K562 (cell line): ENCODE results near the gene MAMDC4. TPM values are rescaled to one million over a fixed set of nuclear protein-coding genes. Genes with fewer than 3 reads are reported as not detected.

ENCODE experiments used
- ATAC-seq: fragments of 200-7000 bp; cut with Tn5 transposase; 3 replicates; pipeline ENCODE4 v1.9.1; 2020; ENCODE audit warnings: moderate library complexity
- BruUV-seq: library from RNA; stranded (reverse); fragments of 400-500 nt; replicated peaks from 2 replicates; lab custom pipeline; 2021; lab: Mats Ljungman, UMichigan
- CTCF ChIA-PET: fragments of 300-600 bp; formaldehyde crosslinking; extraction: SDS; loops from one replicate; lab custom pipeline; 2021; ENCODE audit warnings: low intra/inter-chr PET ratio; lab: Yijun Ruan, JAX
- POLR2A ChIA-PET: fragments of 300-600, 350-650 bp; sonication (Branson Sonifier 250); formaldehyde crosslinking; extraction: SDS; loops from one replicate; lab custom pipeline; 2021; ENCODE audit warnings: antibody characterized with exemption, inconsistent platforms; lab: Yijun Ruan, JAX
- DNase-seq, 4 experiments: peaks; one replicate each; pipeline versions ENCODE4 v3.0.0 to v3.0.0-alpha.2; 2011 to 2018; ENCODE audit warnings: low spot score in 3 of 4, mixed read lengths in 3 of 4; ENCODE audit errors: extremely low read depth in 1 of 4
- FAIRE-seq: peaks from 2 replicates; lab custom pipeline; 2011; peaks lifted over from hg19 to GRCh38; lab: Jason Lieb, UNC
- H2AFZ ChIP-seq: 2 replicates; pipeline ENCODE4 v1.6.0; 2011; ENCODE audit warnings: low read depth, low read length, control low read depth, inconsistent platforms
- H3K27ac ChIP-seq: fragments of 200-600 bp; 3 replicates; pipeline ENCODE4 v1.8.0; 2011; ENCODE audit warnings: low read depth, mild to moderate bottlenecking, control low read depth, inconsistent platforms, low read length, moderate library complexity, mixed read lengths; ENCODE audit errors: extremely low read depth
- H3K27me3 ChIP-seq, 2 experiments: fragments of 300-600 bp in 1 of 2; 2 replicates in 1 of 2; 3 replicates in 1 of 2; pipeline versions ENCODE4 v1.6.0 to v1.8.0; 2011; ENCODE audit warnings: inconsistent platforms in 2 of 2, low read length in 2 of 2, mild to moderate bottlenecking in 1 of 2, mixed read lengths in 1 of 2, moderate library complexity in 1 of 2; ENCODE audit not compliant: control insufficient read depth in 2 of 2, insufficient read depth in 2 of 2
- H3K36me3 ChIP-seq: fragments of 300-600 bp; 3 replicates; pipeline ENCODE4 v1.8.0; 2011; ENCODE audit warnings: mild to moderate bottlenecking, low read length, inconsistent platforms; ENCODE audit not compliant: control insufficient read depth, insufficient read depth
- H3K4me1 ChIP-seq, 2 experiments: fragments of 200-600 bp in 1 of 2; replicated peaks in 1 of 2; 2 replicates in 1 of 2; 3 replicates in 1 of 2; pipeline versions ENCODE4 v1.5.1 to v1.8.0; 2011; ENCODE audit warnings: inconsistent platforms in 2 of 2, low read length in 2 of 2, mild to moderate bottlenecking in 1 of 2, mixed read lengths in 1 of 2, moderate library complexity in 1 of 2; ENCODE audit not compliant: control insufficient read depth in 2 of 2, insufficient read depth in 2 of 2
- H3K4me2 ChIP-seq: 2 replicates; pipeline ENCODE4 v1.6.1; 2011; ENCODE audit warnings: low read length, control low read depth, inconsistent platforms, mixed read lengths; ENCODE audit not compliant: insufficient read depth
- H3K4me3 ChIP-seq: fragments of 200-600 bp; sonication (generic), shearing (Covaris generic); 2 replicates; pipeline ENCODE4 v1.5.1; 2016; ENCODE audit warnings: control low read depth, inconsistent platforms
- H3K79me2 ChIP-seq: fragments of 200-600 bp; 3 replicates; pipeline ENCODE4 v1.8.0; 2011; ENCODE audit warnings: low read length, inconsistent platforms; ENCODE audit not compliant: control insufficient read depth, insufficient read depth
- H3K9ac ChIP-seq, 2 experiments: 2 replicates each; pipeline versions ENCODE4 v1.6.0 to v1.6.1; 2011; ENCODE audit warnings: low read depth in 2 of 2, low read length in 2 of 2, control low read depth in 1 of 2, inconsistent platforms in 1 of 2, mild to moderate bottlenecking in 1 of 2, mixed read lengths in 1 of 2; ENCODE audit not compliant: insufficient read depth in 1 of 2
- H3K9me1 ChIP-seq: one replicate; pipeline ENCODE4 v1.6.0; 2011; ENCODE audit warnings: inconsistent platforms, mild to moderate bottlenecking, low read length, moderate library complexity; ENCODE audit not compliant: control insufficient read depth, insufficient read depth
- H3K9me3 ChIP-seq: replicated peaks from 2 replicates; pipeline ENCODE4 v1.5.1; 2011; ENCODE audit warnings: low read depth, low read length, inconsistent platforms; ENCODE audit not compliant: control insufficient read depth, insufficient read depth
- H4K20me1 ChIP-seq: replicated peaks from 2 replicates; pipeline ENCODE4 v1.6.1; 2011; ENCODE audit warnings: low read length, inconsistent platforms, mixed read lengths; ENCODE audit not compliant: control insufficient read depth, insufficient read depth
- FIP1L1 ChIP-seq: fragments of 200-400 bp; formaldehyde crosslinking; IDR thresholded peaks from 2 replicates; pipeline ENCODE4 v1.6.1; 2018; ENCODE audit warnings: mild to moderate bottlenecking, low read depth, low read length; ENCODE audit not compliant: poor library complexity, severe bottlenecking
- RAD21 ChIP-seq, 2 experiments: fragments of 250-450 bp in 1 of 2; fragments of 450-650 bp in 1 of 2; sonication (Bioruptor Pico) in 1 of 2; formaldehyde crosslinking in 1 of 2; IDR thresholded peaks in 1 of 2; conservative IDR thresholded peaks in 1 of 2; 2 replicates each; pipeline versions ENCODE4 v1.4.0 to v1.8.0; 2020 to 2022; ENCODE audit warnings: mild to moderate bottlenecking in 2 of 2, moderate library complexity in 1 of 2
- RHOXF2B ChIP-seq: fragments of 250-450 bp; sonication (Bioruptor Pico); conservative IDR thresholded peaks from 2 replicates; pipeline ENCODE4 v1.5.1; 2021
- ZBTB33 ChIP-seq: sonication (generic); formaldehyde crosslinking; IDR thresholded peaks from 2 replicates; pipeline ENCODE4 v1.8.1; 2023; ENCODE audit warnings: mild to moderate bottlenecking, missing genetic modification reagents
- ZMIZ1 ChIP-seq, 2 experiments: fragments of 150-350 bp in 1 of 2; IDR thresholded peaks; 2 replicates each; pipeline ENCODE4 v1.6.1; 2012 to 2016; ENCODE audit warnings: low read depth in 2 of 2, low read length in 2 of 2, mild to moderate bottlenecking in 1 of 2, moderate library complexity in 1 of 2
- ZNF436 ChIP-seq: fragments of 250-450, 450-650 bp; sonication (Bioruptor Pico); formaldehyde crosslinking; IDR thresholded peaks from 2 replicates; pipeline ENCODE4 v1.7.0; 2020; ENCODE audit warnings: mild to moderate bottlenecking
- ZNF717 ChIP-seq: fragments of 250-450 bp; sonication (Bioruptor Pico); IDR thresholded peaks from 2 replicates; pipeline ENCODE4 v1.5.0; 2021
- WGBS: fragments of 100-300 bp; shearing (Covaris generic); methylation state at CpG from one replicate; pipeline ENCODE4 v1.1.6; 2016; ENCODE audit warnings: low coverage, mixed read lengths; ENCODE audit not compliant: insufficient coverage; ENCODE audit errors: missing lambda C conversion rate; 5-methylcytosine and 5-hydroxymethylcytosine counted together
- in situ Hi-C: fragments of 300-500 bp; cut with MboI; formaldehyde crosslinking; loops from 4 replicates; pipeline ENCODE4 v1.15.0; 2018; ENCODE audit warnings: inconsistent platforms, mixed read lengths
- intact Hi-C: fragments of 100-400 bp; cut with micrococcal nuclease; formaldehyde crosslinking; loops from 2 replicates; pipeline ENCODE4 v1.14.2; 2022
- polyA plus RNA-seq, 8 experiments: library from polyadenylated mRNA; depleted of rRNA in 4 of 8; stranded (reverse) in 5 of 8; unstranded in 3 of 8; fragments of >200 nt; fragmentation: Nextera tagmentation in 2 of 8; fragmentation: Illumina TruSeq in 1 of 8; extraction: Ambion mirVana in 2 of 8; extraction: Trizol in 1 of 8; gene quantifications; 2 replicates each; pipeline versions ENCODE4 v1.2.1 to v1.2.3, GENCODE V29; 2011 to 2014; ENCODE audit warnings: inconsistent platforms in 1 of 8, missing spikeins in 1 of 8
- total RNA-seq, 7 experiments: library from RNA; depleted of rRNA in 6 of 7; stranded (reverse); fragments of >200 nt in 6 of 7; fragmentation: Illumina TruSeq in 2 of 7; extraction: Trizol in 2 of 7; gene quantifications; 2 replicates each; pipeline versions ENCODE4 v1.2.1 to v1.2.3, GENCODE V29; 2011 to 2021; ENCODE audit warnings: low replicate concordance in 1 of 7
- TF ChIP-seq, protein P1 (sequence below): IDR thresholded peaks from 2 replicates; pipeline ENCODE4 v1.6.1; 2012; ENCODE audit warnings: low read depth, low read length, improper control_type of control experiment, borderline replicate concordance

Gene MAMDC4
- total and polyA plus RNA-seq, 9 of the 15 experiments (the other 6 are each of a cell fraction or from before 2014, with no cell fraction given), result 0.03 to 10.8 (median 1.5) TPM

DNA sequence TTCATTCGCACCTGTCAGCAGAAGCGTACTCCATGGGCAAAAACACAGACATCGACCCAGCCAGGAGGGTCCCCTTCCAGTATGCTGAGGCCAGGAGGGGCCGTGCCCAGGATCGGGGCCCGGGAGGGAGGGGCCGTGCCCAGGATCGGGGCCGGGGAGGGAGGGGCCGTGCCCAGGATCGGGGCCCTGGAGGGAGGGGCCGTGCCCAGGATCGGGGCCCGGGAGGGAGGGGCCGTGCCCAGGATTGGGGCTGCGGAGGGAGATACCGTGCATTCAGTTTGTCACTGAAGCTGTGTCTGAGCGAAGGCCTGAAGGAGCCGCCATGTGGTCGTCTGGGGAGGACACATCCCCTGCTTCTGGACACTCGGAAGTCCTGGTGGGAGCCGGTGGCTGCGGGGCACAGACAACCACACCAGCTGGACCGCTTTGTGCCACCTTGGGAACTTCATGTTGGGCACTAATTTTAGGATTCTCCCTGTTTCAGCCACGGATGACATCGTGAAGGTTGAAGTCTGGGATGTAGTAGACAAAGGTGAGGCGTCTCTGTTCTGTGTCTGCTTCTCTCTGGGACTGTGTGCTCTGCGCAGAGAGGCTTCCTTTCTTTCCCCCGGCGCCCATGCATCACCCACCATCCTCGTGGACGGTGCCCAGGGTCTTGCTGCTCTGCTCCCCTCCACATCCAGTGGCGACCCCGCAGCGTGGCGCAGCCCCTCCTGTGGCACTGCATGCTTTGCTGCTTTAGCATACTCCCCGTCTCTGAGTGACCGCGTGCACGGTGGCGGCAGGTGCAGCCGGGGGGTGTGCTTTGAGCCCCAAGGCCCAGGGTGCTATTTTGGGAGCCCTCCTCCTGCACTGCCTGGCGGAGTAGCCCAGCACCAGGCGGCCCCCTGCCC lies 26.6 kb upstream of the MAMDC4 start:
- Histone ChIP-seq H3K9ac (peak overlapping the region in 1 of 2 experiments; percentile 52; a peak in 1 of 4 replicates), H4K20me1 (no peaks in the 10 kb centered on the region; the same call in 1 of the 2 replicates), H3K36me3 (peaks cover 85% of the 10 kb centered on the region), H3K4me1 (peaks cover 0 to 47% of the 10 kb centered on the region in 2 experiments; a peak in 2 of 5 replicates), H3K9me3 (no peaks in the 10 kb centered on the region), H3K4me2 (no peak overlapping the region), H2AFZ (no peak overlapping the region), H3K4me3 (no peak overlapping the region), H3K27me3 (no peaks in the 10 kb centered on the region), H3K9me1 (no peaks in the 10 kb centered on the region), H3K27ac (no peak overlapping the region), H3K79me2 (peaks cover 21% of the 10 kb centered on the region)
- 92% methylated on average over 25 of the region's 44 CpGs for WGBS
- CTCF ChIA-PET, result no interaction called here
- POLR2A ChIA-PET, result interaction anchor here (1.1 kb wide), 1 partner anchor 11 kb away, joined by 3 read pairs; no protein-coding TSS in a partner anchor
- FAIRE-seq, result no peak
- no peak for DNase-seq
- no peak for ATAC-seq
- no TSS peak for BruUV-seq
- in situ Hi-C loops (no loop called here), intact Hi-C loops (no loop called here)
- no peak for TF ChIP-seq RAD21 (CRISPR knock-in tag; conservative IDR thresholded peaks at IDR 0.05 in 1 of 2, IDR thresholded peaks at IDR 0.05 in 1 of 2)
- no peak for TF ChIP-seq FIP1L1
- TF ChIP-seq ZBTB33 (CRISPR knock-in tag), result 0 out of 2 replicates have a peak, but pooled peaks have one; percentile 13
- no peak for TF ChIP-seq RHOXF2B (CRISPR knock-in tag)
- TF ChIP-seq ZNF717 (CRISPR knock-in tag), result no peak
- no peak for TF ChIP-seq ZMIZ1 (IDR thresholded peaks at IDR 0.05; ENCODE audit: low read depth in 2 of 2, low read length in 2 of 2)
- TF ChIP-seq, protein P1, sequence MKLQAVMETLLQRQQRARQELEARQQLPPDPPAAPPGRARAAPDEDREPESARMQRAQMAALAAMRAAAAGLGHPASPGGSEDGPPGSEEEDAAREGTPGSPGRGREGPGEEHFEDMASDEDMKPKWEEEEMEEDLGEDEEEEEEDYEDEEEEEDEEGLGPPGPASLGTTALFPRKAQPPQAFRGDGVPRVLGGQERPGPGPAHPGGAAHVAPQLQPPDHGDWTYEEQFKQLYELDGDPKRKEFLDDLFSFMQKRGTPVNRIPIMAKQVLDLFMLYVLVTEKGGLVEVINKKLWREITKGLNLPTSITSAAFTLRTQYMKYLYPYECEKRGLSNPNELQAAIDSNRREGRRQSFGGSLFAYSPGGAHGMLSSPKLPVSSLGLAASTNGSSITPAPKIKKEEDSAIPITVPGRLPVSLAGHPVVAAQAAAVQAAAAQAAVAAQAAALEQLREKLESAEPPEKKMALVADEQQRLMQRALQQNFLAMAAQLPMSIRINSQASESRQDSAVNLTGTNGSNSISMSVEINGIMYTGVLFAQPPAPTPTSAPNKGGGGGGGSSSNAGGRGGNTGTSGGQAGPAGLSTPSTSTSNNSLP, result no peak
- no peak for TF ChIP-seq ZNF436 (CRISPR knock-in tag)
